PC-3 (cell line): Measurements from ENCODE around the gene ABCB4.

Source experiments
- EZH2 ChIP-seq: fragments of 300-600 bp; sonication (generic); IDR thresholded peaks from one replicate; pipeline ENCODE4 v1.6.1; 2017; ENCODE audit warnings: antibody characterized with exemption, mild to moderate bottlenecking, low read length; ENCODE audit not compliant: unreplicated experiment
- EZH2phosphoT487 ChIP-seq: fragments of 300-600 bp; sonication (generic); IDR thresholded peaks from 2 replicates; pipeline ENCODE4 v1.6.1; 2018; ENCODE audit warnings: mild to moderate bottlenecking, antibody characterized with exemption, low read length, borderline replicate concordance
- TF ChIP-seq, protein P1 (sequence below): fragments of 300-600 bp; sonication (generic); conservative IDR thresholded peaks from 2 replicates; pipeline ENCODE4 v1.5.1; 2017; ENCODE audit warnings: antibody characterized with exemption, low read depth, mild to moderate bottlenecking, low read length

DNA sequence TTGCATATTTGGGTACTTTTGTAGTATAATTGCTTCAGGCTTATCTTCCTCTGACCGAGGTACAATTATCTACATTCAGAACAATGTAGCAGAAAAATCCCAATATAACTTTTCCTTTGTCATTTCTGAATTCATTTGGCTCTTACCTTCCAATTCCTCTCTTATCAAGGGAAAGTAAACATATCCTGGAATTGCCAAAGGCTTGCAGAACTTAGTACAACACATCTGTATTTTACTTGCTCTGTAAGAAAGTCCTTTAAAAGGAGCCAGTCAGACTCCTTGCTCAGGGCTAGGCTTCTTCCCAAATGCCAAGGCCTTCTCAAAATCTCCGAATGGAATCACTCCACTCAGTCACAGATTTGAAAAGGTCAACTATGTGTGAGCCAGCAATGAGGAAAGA, 43.3 kb upstream of the ABCB4 start:
- TF ChIP-seq, protein P1, sequence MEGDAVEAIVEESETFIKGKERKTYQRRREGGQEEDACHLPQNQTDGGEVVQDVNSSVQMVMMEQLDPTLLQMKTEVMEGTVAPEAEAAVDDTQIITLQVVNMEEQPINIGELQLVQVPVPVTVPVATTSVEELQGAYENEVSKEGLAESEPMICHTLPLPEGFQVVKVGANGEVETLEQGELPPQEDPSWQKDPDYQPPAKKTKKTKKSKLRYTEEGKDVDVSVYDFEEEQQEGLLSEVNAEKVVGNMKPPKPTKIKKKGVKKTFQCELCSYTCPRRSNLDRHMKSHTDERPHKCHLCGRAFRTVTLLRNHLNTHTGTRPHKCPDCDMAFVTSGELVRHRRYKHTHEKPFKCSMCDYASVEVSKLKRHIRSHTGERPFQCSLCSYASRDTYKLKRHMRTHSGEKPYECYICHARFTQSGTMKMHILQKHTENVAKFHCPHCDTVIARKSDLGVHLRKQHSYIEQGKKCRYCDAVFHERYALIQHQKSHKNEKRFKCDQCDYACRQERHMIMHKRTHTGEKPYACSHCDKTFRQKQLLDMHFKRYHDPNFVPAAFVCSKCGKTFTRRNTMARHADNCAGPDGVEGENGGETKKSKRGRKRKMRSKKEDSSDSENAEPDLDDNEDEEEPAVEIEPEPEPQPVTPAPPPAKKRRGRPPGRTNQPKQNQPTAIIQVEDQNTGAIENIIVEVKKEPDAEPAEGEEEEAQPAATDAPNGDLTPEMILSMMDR, result no peak
- TF ChIP-seq EZH2 (no peak), EZH2phosphoT487 (no peak)
